ENCODE data around the gene NTN3. TPM values are rescaled to one million over a fixed set of nuclear protein-coding genes. Genes with fewer than 3 reads are reported as not detected.

NTN3 gene
- total RNA-seq, 1 donor from 2014 or later, result not detected

DNA sequence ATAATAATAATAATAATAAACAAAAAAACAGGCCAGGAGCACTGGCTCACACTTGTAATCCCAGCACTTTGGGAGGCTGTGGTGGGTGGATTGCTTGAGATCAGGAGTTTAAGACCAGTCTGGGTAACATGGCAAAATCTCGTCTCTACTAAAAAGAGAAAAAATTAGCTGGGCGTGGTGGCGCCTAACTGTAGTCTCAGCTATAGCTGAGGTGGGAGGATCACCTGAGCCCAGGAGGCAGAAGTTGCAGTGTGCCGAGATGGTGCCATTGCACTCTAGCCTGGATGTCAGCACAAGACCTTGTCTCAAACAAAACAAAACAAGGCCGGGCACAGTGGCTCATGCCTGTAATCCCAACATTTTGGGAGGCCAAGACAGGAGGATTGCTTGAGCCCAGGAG, 23.9 kb downstream of the NTN3 start:
- Histone ChIP-seq H3K4me3 (no peak overlapping the region), H3K27me3 (no peaks in the 10 kb centered on the region), H3K4me1 (peaks cover 27% of the 10 kb centered on the region), H3K9me3 (no peaks in the 10 kb centered on the region), H3K27ac (no peak overlapping the region), H3K36me3 (peaks cover 15% of the 10 kb centered on the region)
- TF ChIP-seq CTCF (IDR thresholded peaks at IDR 0.05), result no peak
- ATAC-seq (no peak), DNase-seq (no peak)
- intact Hi-C loops (cut with DNase I), result loop anchor here (10.0 kb wide), 1 partner anchor 160 kb away; no protein-coding TSS in a partner anchor

DNA sequence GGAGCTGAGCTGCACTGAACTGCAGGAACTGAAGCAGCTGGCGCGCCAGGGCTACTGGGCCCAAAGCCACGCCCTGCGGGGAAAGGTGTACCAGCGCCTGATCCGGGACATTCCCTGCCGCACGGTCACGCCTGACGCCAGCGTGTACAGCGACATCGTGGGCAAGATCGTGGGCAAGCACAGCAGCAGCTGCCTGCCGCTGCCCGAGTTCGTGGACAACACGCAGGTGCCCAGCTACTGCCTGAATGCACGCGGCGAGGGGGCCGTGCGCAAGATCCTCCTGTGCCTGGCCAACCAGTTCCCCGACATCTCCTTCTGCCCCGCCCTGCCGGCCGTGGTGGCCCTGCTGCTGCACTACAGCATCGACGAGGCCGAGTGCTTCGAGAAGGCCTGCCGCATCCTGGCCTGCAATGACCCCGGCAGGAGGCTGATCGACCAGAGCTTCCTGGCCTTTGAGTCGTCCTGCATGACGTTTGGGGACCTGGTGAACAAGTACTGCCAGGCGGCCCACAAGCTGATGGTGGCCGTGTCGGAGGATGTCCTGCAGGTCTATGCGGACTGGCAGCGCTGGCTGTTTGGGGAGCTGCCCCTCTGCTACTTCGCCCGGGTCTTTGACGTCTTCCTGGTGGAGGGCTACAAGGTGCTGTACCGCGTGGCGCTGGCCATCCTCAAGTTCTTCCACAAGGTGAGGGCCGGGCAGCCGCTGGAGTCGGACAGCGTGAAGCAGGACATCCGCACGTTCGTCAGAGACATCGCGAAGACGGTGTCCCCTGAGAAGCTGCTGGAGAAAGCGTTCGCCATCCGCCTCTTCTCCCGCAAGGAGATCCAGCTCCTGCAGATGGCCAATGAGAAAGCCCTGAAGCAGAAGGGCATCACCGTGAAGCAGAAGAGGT, 25.4 kb downstream of the NTN3 start:
- peaks cover 34% of the 10 kb centered on the region for H3K4me1 ChIP-seq
- peak; percentile 69 for DNase-seq
- no peak overlapping the region for H3K4me3 ChIP-seq
- peaks cover 12% of the 10 kb centered on the region for H3K36me3 ChIP-seq
- intact Hi-C loops (cut with DNase I), result loop anchor here (10.0 kb wide), 1 partner anchor 162 kb away; no protein-coding TSS in a partner anchor
- no peak for TF ChIP-seq CTCF (IDR thresholded peaks at IDR 0.05)
- no peaks in the 10 kb centered on the region for H3K9me3 ChIP-seq
- no peaks in the 10 kb centered on the region for H3K27me3 ChIP-seq
- H3K27ac ChIP-seq, result no peak overlapping the region
- ATAC-seq, result no peak

- TF ChIP-seq CTCF (IDR thresholded peaks at IDR 0.05), result no peak
- H3K4me1 ChIP-seq, result peaks cover 37% of the 10 kb centered on the region
- peak; percentile 23 for ATAC-seq
- peak overlapping the region; percentile 32 for H3K27ac ChIP-seq
- intact Hi-C loops (cut with DNase I), result loop anchor here (10.0 kb wide), 1 partner anchor 162 kb away; no protein-coding TSS in a partner anchor
- H3K9me3 ChIP-seq, result no peaks in the 10 kb centered on the region
- peaks cover 12% of the 10 kb centered on the region for H3K36me3 ChIP-seq
- H3K27me3 ChIP-seq, result no peaks in the 10 kb centered on the region
- peak; percentile 83 for DNase-seq
- H3K4me3 ChIP-seq, result no peak overlapping the region
Measured at GRCh38 chr16:2497116-2497630, 26.1 kb downstream of the NTN3 start.

- H3K27me3 ChIP-seq, result no peaks in the 10 kb centered on the region
- peaks cover 12% of the 10 kb centered on the region for H3K36me3 ChIP-seq
- no peaks in the 10 kb centered on the region for H3K9me3 ChIP-seq
- peaks cover 37% of the 10 kb centered on the region for H3K4me1 ChIP-seq
- H3K4me3 ChIP-seq, result no peak overlapping the region
- no peak for DNase-seq
- TF ChIP-seq CTCF (IDR thresholded peaks at IDR 0.05), result no peak
- peak overlapping the region; percentile 32 for H3K27ac ChIP-seq
- intact Hi-C loops (cut with DNase I), result loop anchor here (10.0 kb wide), 1 partner anchor 163 kb away; no protein-coding TSS in a partner anchor
- ATAC-seq, result no peak
Measured at GRCh38 chr16:2497695-2498484, 26.8 kb downstream of the NTN3 start.

GRCh38 chr16:2498531-2499253, 27.6 kb downstream of the NTN3 start:
- H3K4me3 ChIP-seq, result no peak overlapping the region
- no peak for TF ChIP-seq CTCF (IDR thresholded peaks at IDR 0.05)
- peaks cover 12% of the 10 kb centered on the region for H3K36me3 ChIP-seq
- H3K27ac ChIP-seq, result no peak overlapping the region
- intact Hi-C loops (cut with DNase I), result loop anchor here (10.0 kb wide), 1 partner anchor 164 kb away; no protein-coding TSS in a partner anchor
- ATAC-seq (peak; percentile 62), DNase-seq (peak; percentile 90)
- peaks cover 38% of the 10 kb centered on the region for H3K4me1 ChIP-seq
- no peaks in the 10 kb centered on the region for H3K9me3 ChIP-seq
- H3K27me3 ChIP-seq, result no peaks in the 10 kb centered on the region
